Transverse colon (tissue), 4 donors: ENCODE measurements around the gene OCA2. TPM values are rescaled to one million over a fixed set of nuclear protein-coding genes. Genes with fewer than 3 reads are reported as not detected.

ENCODE experiments used
- DNase-seq: peaks from one replicate; pipeline ENCODE4 v3.0.0-alpha.2; 2019
- H3K27ac ChIP-seq, 4 donors: fragments of 200-600 bp; sonication (generic); 2 replicates each; pipeline ENCODE4 v1.5.1; 2016 to 2018; ENCODE audit warnings: inconsistent platforms in 4 of 4
- H3K27me3 ChIP-seq: fragments of 200-600 bp; sonication (generic); 2 replicates; pipeline ENCODE4 v1.5.1; 2017; ENCODE audit warnings: inconsistent platforms
- H3K36me3 ChIP-seq, 4 donors: fragments of 200-600 bp; sonication (generic); 2 replicates each; pipeline ENCODE4 v1.5.1; 2017 to 2019; ENCODE audit warnings: inconsistent platforms in 4 of 4
- H3K4me1 ChIP-seq, 4 donors: fragments of 200-600 bp; sonication (generic); 2 replicates each; pipeline ENCODE4 v1.5.1; 2017 to 2020; ENCODE audit warnings: inconsistent platforms in 4 of 4
- H3K4me3 ChIP-seq, 4 donors: fragments of 200-600 bp; sonication (generic); 1 replicate in 1 of 4; 2 replicates in 3 of 4; pipeline versions ENCODE4 v1.5.1 to v1.6.1; 2017 to 2019; ENCODE audit warnings: inconsistent platforms in 4 of 4
- H3K9me3 ChIP-seq, 2 donors: fragments of 200-600 bp; sonication (generic); 2 replicates each; pipeline ENCODE4 v1.5.1; 2017 to 2019; ENCODE audit warnings: inconsistent platforms in 2 of 2
- CTCF ChIP-seq, 5 experiments: fragments of 200-600 bp in 3 of 5; fragments of 450-650 bp in 2 of 5; sonication (generic) in 3 of 5; IDR thresholded peaks; 1 replicate in 2 of 5; 2 replicates in 3 of 5; pipeline ENCODE4 v1.5.1; 2016 to 2017; ENCODE audit warnings: antibody characterized with exemption in 5 of 5, inconsistent platforms in 3 of 5, mild to moderate bottlenecking in 2 of 5, moderate library complexity in 1 of 5
- EP300 ChIP-seq: sonication (generic); formaldehyde crosslinking; IDR thresholded peaks from one replicate; pipeline ENCODE4 v1.6.1; 2017; ENCODE audit warnings: antibody characterized with exemption, low read depth
- POLR2A ChIP-seq: fragments of 450-650 bp; IDR thresholded peaks from one replicate; pipeline ENCODE4 v1.6.1; 2016; ENCODE audit warnings: antibody characterized with exemption, mild to moderate bottlenecking, moderate library complexity
- POLR2AphosphoS5 ChIP-seq, 3 donors: sonication (generic); formaldehyde crosslinking; IDR thresholded peaks; one replicate each; pipeline ENCODE4 v1.6.1; 2016; ENCODE audit warnings: antibody characterized with exemption in 3 of 3
- WGBS, 2 donors: methylation state at CpG; one replicate each; pipeline ENCODE4 v1.1.5; 2018; ENCODE audit warnings: low coverage in 1 of 2; 5-methylcytosine and 5-hydroxymethylcytosine counted together
- in situ Hi-C, 4 donors: fragments of 200-750 bp; cut with MboI; loops; one replicate each; pipeline versions ENCODE4 v1.15.0 to v1.15.1; 2017; ENCODE audit warnings: low sequenced_read_pairs in 3 of 4, low pct_ligation_motif_present in 1 of 4, low pct_unique_long_range_greater_than_20kb in 1 of 4
- intact Hi-C: fragments of 100-400 bp; cut with DNase I; formaldehyde crosslinking; loops from one replicate; pipeline ENCODE4 v1.15.1; 2023; ENCODE audit warnings: low total_unique reads
- total RNA-seq, 4 donors: library from RNA; depleted of rRNA; stranded (reverse); fragments of >200 nt; gene quantifications; one replicate each; pipeline ENCODE4 v1.1.0, GENCODE V29; 2016

Gene OCA2
- total RNA-seq, 4 donors from 2014 or later: 1.4 to 1.9 TPM; not detected in 2

- no peaks in the 10 kb centered on the region for H3K9me3 ChIP-seq
- H3K36me3 ChIP-seq: no peaks in the 10 kb centered on the region
- H3K4me1 ChIP-seq: no peaks in the 10 kb centered on the region
- H3K4me3 ChIP-seq: no peak overlapping the region
- no peak for DNase-seq
- in situ Hi-C loops (no loop called here), intact Hi-C loops (loop anchor here (10.0 kb wide), 1 partner anchor 62 kb away; no protein-coding TSS in a partner anchor)
- no peak for TF ChIP-seq CTCF (IDR thresholded peaks at IDR 0.05)
- no peak for TF ChIP-seq POLR2A
- TF ChIP-seq POLR2AphosphoS5 (IDR thresholded peaks at IDR 0.05): no peak
- no peak for TF ChIP-seq EP300
- no peaks in the 10 kb centered on the region for H3K27me3 ChIP-seq
- WGBS, 2 donors: 72 to 100% methylated on average over 1 to 3 of the region's 3 CpGs
- H3K27ac ChIP-seq: no peak overlapping the region
Observed at GRCh38 chr15:27762471-27762870, 336.6 kb downstream of the OCA2 start.

- DNase-seq: no peak
- no peak overlapping the region for H3K27ac ChIP-seq
- no peaks in the 10 kb centered on the region for H3K36me3 ChIP-seq
- in situ Hi-C loops: no loop called here
- H3K27me3 ChIP-seq: no peaks in the 10 kb centered on the region
- no peak for TF ChIP-seq POLR2AphosphoS5 (IDR thresholded peaks at IDR 0.05)
- no peak for TF ChIP-seq CTCF (IDR thresholded peaks at IDR 0.05)
- TF ChIP-seq EP300: no peak
- TF ChIP-seq POLR2A: no peak
- H3K4me1 ChIP-seq: no peaks in the 10 kb centered on the region
- 71% methylated on average over 1 of the region's 1 CpG; no CpG with 5 or more reads in 1 of the 2 donors for WGBS, 2 donors
- intact Hi-C loops: no loop called here
- H3K4me3 ChIP-seq: no peak overlapping the region
- no peaks in the 10 kb centered on the region for H3K9me3 ChIP-seq
Observed at GRCh38 chr15:27757052-27757451, 342.1 kb downstream of the OCA2 start.

- no peaks in the 10 kb centered on the region for H3K27me3 ChIP-seq
- no peak for TF ChIP-seq EP300
- no peak for TF ChIP-seq CTCF (IDR thresholded peaks at IDR 0.05)
- no peak for TF ChIP-seq POLR2AphosphoS5 (IDR thresholded peaks at IDR 0.05)
- TF ChIP-seq POLR2A: no peak
- no peak overlapping the region for H3K4me3 ChIP-seq
- H3K27ac ChIP-seq: no peak overlapping the region
- H3K36me3 ChIP-seq: no peaks in the 10 kb centered on the region
- no peaks in the 10 kb centered on the region for H3K9me3 ChIP-seq
- H3K4me1 ChIP-seq: no peaks in the 10 kb centered on the region
- no peak for DNase-seq
- intact Hi-C loops (no loop called here), in situ Hi-C loops (no loop called here)
- 91% methylated on average over 1 of the region's 4 CpGs; no CpG with 5 or more reads in 1 of the 2 donors for WGBS, 2 donors
Observed at GRCh38 chr15:27752691-27753090, 346.4 kb downstream of the OCA2 start.

GRCh38 chr15:27747997-27748396, 351.1 kb downstream of the OCA2 start:
- Histone ChIP-seq H3K27me3 (no peaks in the 10 kb centered on the region), H3K9me3 (no peaks in the 10 kb centered on the region), H3K36me3 (no peaks in the 10 kb centered on the region), H3K4me1 (no peaks in the 10 kb centered on the region), H3K27ac (no peak overlapping the region), H3K4me3 (no peak overlapping the region)
- TF ChIP-seq EP300 (no peak), CTCF (IDR thresholded peaks at IDR 0.05) (no peak), POLR2A (no peak), POLR2AphosphoS5 (IDR thresholded peaks at IDR 0.05) (no peak)
- intact Hi-C loops (no loop called here), in situ Hi-C loops (no loop called here)
- WGBS, 2 donors: 80 to 83% methylated on average over 1 to 2 of the region's 2 CpGs
- DNase-seq: no peak
